K562 (cell line): ENCODE results near the gene SLC38A10. TPM values are rescaled to one million over a fixed set of nuclear protein-coding genes. Genes with fewer than 3 reads are reported as not detected.

Source experiments
- ATAC-seq: fragments of 200-7000 bp; cut with Tn5 transposase; 3 replicates; pipeline ENCODE4 v1.9.1; 2020; ENCODE audit warnings: moderate library complexity
- BruUV-seq: library from RNA; stranded (reverse); fragments of 400-500 nt; replicated peaks from 2 replicates; lab custom pipeline; 2021; lab: Mats Ljungman, UMichigan
- CTCF ChIA-PET: fragments of 300-600 bp; formaldehyde crosslinking; extraction: SDS; loops from one replicate; lab custom pipeline; 2021; ENCODE audit warnings: low intra/inter-chr PET ratio; lab: Yijun Ruan, JAX
- POLR2A ChIA-PET: fragments of 300-600, 350-650 bp; sonication (Branson Sonifier 250); formaldehyde crosslinking; extraction: SDS; loops from one replicate; lab custom pipeline; 2021; ENCODE audit warnings: antibody characterized with exemption, inconsistent platforms; lab: Yijun Ruan, JAX
- DNase-seq, 4 experiments: peaks; one replicate each; pipeline versions ENCODE4 v3.0.0 to v3.0.0-alpha.2; 2011 to 2018; ENCODE audit warnings: low spot score in 3 of 4, mixed read lengths in 3 of 4; ENCODE audit errors: extremely low read depth in 1 of 4
- FAIRE-seq: peaks from 2 replicates; lab custom pipeline; 2011; peaks lifted over from hg19 to GRCh38; lab: Jason Lieb, UNC
- H2AFZ ChIP-seq: 2 replicates; pipeline ENCODE4 v1.6.0; 2011; ENCODE audit warnings: low read depth, low read length, control low read depth, inconsistent platforms
- H3K27ac ChIP-seq: fragments of 200-600 bp; 3 replicates; pipeline ENCODE4 v1.8.0; 2011; ENCODE audit warnings: low read depth, mild to moderate bottlenecking, control low read depth, inconsistent platforms, low read length, moderate library complexity, mixed read lengths; ENCODE audit errors: extremely low read depth
- H3K27me3 ChIP-seq, 2 experiments: fragments of 300-600 bp in 1 of 2; 2 replicates in 1 of 2; 3 replicates in 1 of 2; pipeline versions ENCODE4 v1.6.0 to v1.8.0; 2011; ENCODE audit warnings: inconsistent platforms in 2 of 2, low read length in 2 of 2, mild to moderate bottlenecking in 1 of 2, mixed read lengths in 1 of 2, moderate library complexity in 1 of 2; ENCODE audit not compliant: control insufficient read depth in 2 of 2, insufficient read depth in 2 of 2
- H3K36me3 ChIP-seq: fragments of 300-600 bp; 3 replicates; pipeline ENCODE4 v1.8.0; 2011; ENCODE audit warnings: mild to moderate bottlenecking, low read length, inconsistent platforms; ENCODE audit not compliant: control insufficient read depth, insufficient read depth
- H3K4me1 ChIP-seq, 2 experiments: fragments of 200-600 bp in 1 of 2; replicated peaks in 1 of 2; 2 replicates in 1 of 2; 3 replicates in 1 of 2; pipeline versions ENCODE4 v1.5.1 to v1.8.0; 2011; ENCODE audit warnings: inconsistent platforms in 2 of 2, low read length in 2 of 2, mild to moderate bottlenecking in 1 of 2, mixed read lengths in 1 of 2, moderate library complexity in 1 of 2; ENCODE audit not compliant: control insufficient read depth in 2 of 2, insufficient read depth in 2 of 2
- H3K4me2 ChIP-seq: 2 replicates; pipeline ENCODE4 v1.6.1; 2011; ENCODE audit warnings: low read length, control low read depth, inconsistent platforms, mixed read lengths; ENCODE audit not compliant: insufficient read depth
- H3K4me3 ChIP-seq: fragments of 200-600 bp; sonication (generic), shearing (Covaris generic); 2 replicates; pipeline ENCODE4 v1.5.1; 2016; ENCODE audit warnings: control low read depth, inconsistent platforms
- H3K79me2 ChIP-seq: fragments of 200-600 bp; 3 replicates; pipeline ENCODE4 v1.8.0; 2011; ENCODE audit warnings: low read length, inconsistent platforms; ENCODE audit not compliant: control insufficient read depth, insufficient read depth
- H3K9ac ChIP-seq, 2 experiments: 2 replicates each; pipeline versions ENCODE4 v1.6.0 to v1.6.1; 2011; ENCODE audit warnings: low read depth in 2 of 2, low read length in 2 of 2, control low read depth in 1 of 2, inconsistent platforms in 1 of 2, mild to moderate bottlenecking in 1 of 2, mixed read lengths in 1 of 2; ENCODE audit not compliant: insufficient read depth in 1 of 2
- H3K9me1 ChIP-seq: one replicate; pipeline ENCODE4 v1.6.0; 2011; ENCODE audit warnings: inconsistent platforms, mild to moderate bottlenecking, low read length, moderate library complexity; ENCODE audit not compliant: control insufficient read depth, insufficient read depth
- H3K9me3 ChIP-seq: replicated peaks from 2 replicates; pipeline ENCODE4 v1.5.1; 2011; ENCODE audit warnings: low read depth, low read length, inconsistent platforms; ENCODE audit not compliant: control insufficient read depth, insufficient read depth
- H4K20me1 ChIP-seq: replicated peaks from 2 replicates; pipeline ENCODE4 v1.6.1; 2011; ENCODE audit warnings: low read length, inconsistent platforms, mixed read lengths; ENCODE audit not compliant: control insufficient read depth, insufficient read depth
- NR2C1 ChIP-seq, 2 experiments: fragments of 450-650 bp; IDR thresholded peaks; 2 replicates each; pipeline ENCODE4 v1.6.1; 2017; ENCODE audit warnings: mild to moderate bottlenecking in 2 of 2, antibody characterized with exemption in 1 of 2, inconsistent platforms in 1 of 2, missing compliant biosample characterization in 1 of 2, missing genetic modification characterization in 1 of 2
- POLR2G ChIP-seq: fragments of 200-400 bp; formaldehyde crosslinking; IDR thresholded peaks from 2 replicates; pipeline ENCODE4 v1.6.1; 2017; ENCODE audit warnings: low read depth, mild to moderate bottlenecking, antibody characterized with exemption, low read length, moderate library complexity
- WGBS: fragments of 100-300 bp; shearing (Covaris generic); methylation state at CpG from one replicate; pipeline ENCODE4 v1.1.6; 2016; ENCODE audit warnings: low coverage, mixed read lengths; ENCODE audit not compliant: insufficient coverage; ENCODE audit errors: missing lambda C conversion rate; 5-methylcytosine and 5-hydroxymethylcytosine counted together
- in situ Hi-C: fragments of 300-500 bp; cut with MboI; formaldehyde crosslinking; loops from 4 replicates; pipeline ENCODE4 v1.15.0; 2018; ENCODE audit warnings: inconsistent platforms, mixed read lengths
- intact Hi-C: fragments of 100-400 bp; cut with micrococcal nuclease; formaldehyde crosslinking; loops from 2 replicates; pipeline ENCODE4 v1.14.2; 2022
- polyA plus RNA-seq, 8 experiments: library from polyadenylated mRNA; depleted of rRNA in 4 of 8; stranded (reverse) in 5 of 8; unstranded in 3 of 8; fragments of >200 nt; fragmentation: Nextera tagmentation in 2 of 8; fragmentation: Illumina TruSeq in 1 of 8; extraction: Ambion mirVana in 2 of 8; extraction: Trizol in 1 of 8; gene quantifications; 2 replicates each; pipeline versions ENCODE4 v1.2.1 to v1.2.3, GENCODE V29; 2011 to 2014; ENCODE audit warnings: inconsistent platforms in 1 of 8, missing spikeins in 1 of 8
- total RNA-seq, 7 experiments: library from RNA; depleted of rRNA in 6 of 7; stranded (reverse); fragments of >200 nt in 6 of 7; fragmentation: Illumina TruSeq in 2 of 7; extraction: Trizol in 2 of 7; gene quantifications; 2 replicates each; pipeline versions ENCODE4 v1.2.1 to v1.2.3, GENCODE V29; 2011 to 2021; ENCODE audit warnings: low replicate concordance in 1 of 7
- TF ChIP-seq, protein P1 (sequence below): fragments of 450-650 bp; formaldehyde crosslinking; IDR thresholded peaks from 2 replicates; pipeline ENCODE4 v1.4.0; 2020; ENCODE audit warnings: mild to moderate bottlenecking, moderate library complexity
- TF ChIP-seq, protein P2 (sequence below): sonication (generic); formaldehyde crosslinking; IDR thresholded peaks from 2 replicates; pipeline ENCODE4 v1.8.1; 2022; ENCODE audit warnings: missing genetic modification reagents

The SLC38A10 gene
- total and polyA plus RNA-seq, 9 of the 15 experiments (the other 6 are each of a cell fraction or from before 2014, with no cell fraction given), result 0.45 to 54.2 (median 13.8) TPM

DNA sequence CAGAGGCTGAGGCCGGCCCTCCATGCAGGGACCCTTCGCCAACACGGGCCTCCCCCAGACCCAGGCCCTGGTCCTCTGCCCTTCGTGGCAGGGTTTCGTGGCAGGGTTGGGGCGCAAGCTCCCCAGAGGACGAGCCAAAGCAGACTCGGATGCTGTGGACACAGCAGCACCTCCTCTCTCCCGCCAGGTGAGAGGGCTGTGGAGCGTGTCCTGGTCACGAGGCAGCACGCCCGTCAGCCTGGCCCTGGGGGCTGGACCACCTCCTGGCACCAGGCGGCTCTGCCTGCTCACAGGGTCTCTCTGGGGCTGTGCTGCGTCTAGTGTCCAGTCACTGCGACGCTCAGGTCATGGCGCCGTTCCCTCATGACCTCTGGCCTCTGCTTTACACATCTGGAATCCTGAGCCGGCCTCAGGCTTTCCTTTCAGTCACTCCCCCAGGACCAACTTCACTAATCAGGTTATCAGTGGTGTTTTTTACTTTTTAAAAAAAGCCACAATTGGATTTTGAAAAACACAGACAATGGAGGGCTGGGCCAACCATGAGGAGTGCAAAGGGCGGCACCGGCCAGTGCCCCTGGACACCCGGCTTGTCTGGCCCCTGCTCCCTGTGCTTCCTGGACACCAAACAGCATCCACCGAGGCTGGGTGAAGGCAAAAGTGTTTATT lies 50.6 kb downstream of the SLC38A10 start (continued):
- TF ChIP-seq, protein P1, sequence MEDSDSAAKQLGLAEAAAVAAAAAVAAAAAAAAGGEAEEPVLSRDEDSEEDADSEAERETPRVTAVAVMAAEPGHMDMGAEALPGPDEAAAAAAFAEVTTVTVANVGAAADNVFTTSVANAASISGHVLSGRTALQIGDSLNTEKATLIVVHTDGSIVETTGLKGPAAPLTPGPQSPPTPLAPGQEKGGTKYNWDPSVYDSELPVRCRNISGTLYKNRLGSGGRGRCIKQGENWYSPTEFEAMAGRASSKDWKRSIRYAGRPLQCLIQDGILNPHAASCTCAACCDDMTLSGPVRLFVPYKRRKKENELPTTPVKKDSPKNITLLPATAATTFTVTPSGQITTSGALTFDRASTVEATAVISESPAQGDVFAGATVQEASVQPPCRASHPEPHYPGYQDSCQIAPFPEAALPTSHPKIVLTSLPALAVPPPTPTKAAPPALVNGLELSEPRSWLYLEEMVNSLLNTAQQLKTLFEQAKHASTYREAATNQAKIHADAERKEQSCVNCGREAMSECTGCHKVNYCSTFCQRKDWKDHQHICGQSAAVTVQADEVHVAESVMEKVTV (CRISPR knock-in tag), result no peak
- 0 out of 2 replicates have a peak, but pooled peaks have one; percentile 25 for TF ChIP-seq NR2C1 (IDR thresholded peaks at IDR 0.05)
- TF ChIP-seq NR2C1 (tag; IDR thresholded peaks at IDR 0.05), result no peak

DNA sequence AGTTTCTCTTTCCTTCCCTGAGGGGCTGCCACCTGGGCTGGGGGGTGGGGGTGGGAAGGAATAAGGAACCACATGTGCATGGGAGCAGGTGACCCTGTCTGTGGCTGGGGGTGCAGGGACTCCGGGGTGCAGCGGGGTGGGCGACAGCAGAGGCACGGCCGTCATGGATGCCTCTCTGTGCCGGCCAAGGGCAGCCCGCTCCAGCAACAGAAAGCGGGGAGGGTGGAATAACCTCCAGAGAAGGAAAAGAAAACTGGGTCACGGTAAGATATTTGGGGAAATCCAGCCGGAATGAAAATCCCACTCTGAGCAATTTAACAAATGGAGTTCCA lies 51.8 kb downstream of the SLC38A10 start:
- Histone ChIP-seq H4K20me1 (peaks cover 6% of the 10 kb centered on the region; the same call in 1 of the 2 replicates), H3K27ac (no peak overlapping the region), H3K9me1 (no peaks in the 10 kb centered on the region), H3K36me3 (peaks cover 19% of the 10 kb centered on the region; the same call in 1 of the 3 replicates), H3K4me3 (no peak overlapping the region), H3K9ac (peak overlapping the region in 1 of 2 experiments; percentile 1; a peak in 1 of 4 replicates), H3K27me3 (no peaks in the 10 kb centered on the region), H3K79me2 (peaks cover 29% of the 10 kb centered on the region), H3K4me2 (no peak overlapping the region), H3K4me1 (peaks cover 5 to 85% of the 10 kb centered on the region in 2 experiments; a peak in 4 of 5 replicates), H3K9me3 (no peaks in the 10 kb centered on the region), H2AFZ (no peak overlapping the region)
- no peak for FAIRE-seq
- intact Hi-C loops (no loop called here), in situ Hi-C loops (loop anchor here (25.0 kb wide), 1 partner anchor 106 kb away; no protein-coding TSS in a partner anchor)
- TF ChIP-seq POLR2G, result peak; percentile 41
- TF ChIP-seq, protein P2, sequence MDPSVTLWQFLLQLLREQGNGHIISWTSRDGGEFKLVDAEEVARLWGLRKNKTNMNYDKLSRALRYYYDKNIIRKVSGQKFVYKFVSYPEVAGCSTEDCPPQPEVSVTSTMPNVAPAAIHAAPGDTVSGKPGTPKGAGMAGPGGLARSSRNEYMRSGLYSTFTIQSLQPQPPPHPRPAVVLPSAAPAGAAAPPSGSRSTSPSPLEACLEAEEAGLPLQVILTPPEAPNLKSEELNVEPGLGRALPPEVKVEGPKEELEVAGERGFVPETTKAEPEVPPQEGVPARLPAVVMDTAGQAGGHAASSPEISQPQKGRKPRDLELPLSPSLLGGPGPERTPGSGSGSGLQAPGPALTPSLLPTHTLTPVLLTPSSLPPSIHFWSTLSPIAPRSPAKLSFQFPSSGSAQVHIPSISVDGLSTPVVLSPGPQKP (CRISPR knock-in tag), result no peak
- ATAC-seq, result no peak
- DNase-seq, result no peak
- POLR2A ChIA-PET, result no interaction called here
- no CpG with 5 or more reads among the region's 10 CpGs for WGBS
- CTCF ChIA-PET, result no interaction called here
- BruUV-seq, result no TSS peak
